Esophagus squamous epithelium (tissue), 4 donors: Measurements from ENCODE around the gene TAGLN3.

Experiments
- CTCF ChIP-seq, 6 experiments: fragments of 450-650 bp in 4 of 6; fragments of 200-600 bp in 2 of 6; sonication (generic) in 2 of 6; IDR thresholded peaks; one replicate each; pipeline ENCODE4 v1.5.1; 2016 to 2019; ENCODE audit warnings: antibody characterized with exemption in 6 of 6, mild to moderate bottlenecking in 4 of 6, moderate library complexity in 4 of 6
- POLR2A ChIP-seq, 4 donors: fragments of 450-650 bp; IDR thresholded peaks; one replicate each; pipeline ENCODE4 v1.6.1; 2017; ENCODE audit warnings: antibody characterized with exemption in 4 of 4, mild to moderate bottlenecking in 4 of 4, moderate library complexity in 3 of 4

- TF ChIP-seq POLR2A (IDR thresholded peaks at IDR 0.05) = no peak
- TF ChIP-seq CTCF (IDR thresholded peaks at IDR 0.05) = no peak
Observed at GRCh38 chr3:112019716-112020115, 21.0 kb downstream of the TAGLN3 start.
